HepG2 (cell line): Measurements from ENCODE around the gene FCMR.

ENCODE experiments used
- FOXM1 ChIP-seq: sonication (generic); formaldehyde crosslinking; IDR thresholded peaks from 2 replicates; pipeline ENCODE4 v1.5.0; 2020; ENCODE audit warnings: missing genetic modification reagents
- GATAD1 ChIP-seq: IDR thresholded peaks from 2 replicates; pipeline ENCODE4 v1.6.1; 2016; ENCODE audit warnings: missing genetic modification reagents, missing compliant biosample characterization
- NFE2L1 ChIP-seq: sonication (generic); formaldehyde crosslinking; IDR thresholded peaks from 2 replicates; pipeline ENCODE4 v1.4.0; 2020; ENCODE audit warnings: missing genetic modification reagents, mild to moderate bottlenecking, borderline replicate concordance
- POLR2A ChIP-seq, 2 experiments: IDR thresholded peaks; 2 replicates each; pipeline ENCODE4 v1.6.1; 2011; ENCODE audit warnings: low read depth in 2 of 2, low read length in 2 of 2, mild to moderate bottlenecking in 1 of 2, moderate library complexity in 1 of 2; ENCODE audit not compliant: insufficient read depth in 1 of 2
- SMYD3 ChIP-seq: sonication (generic); formaldehyde crosslinking; IDR thresholded peaks from 2 replicates; pipeline ENCODE4 v1.8.1; 2023; ENCODE audit warnings: mild to moderate bottlenecking, missing genetic modification reagents
- TF ChIP-seq, protein P1 (sequence below): sonication (generic); formaldehyde crosslinking; IDR thresholded peaks from 2 replicates; pipeline ENCODE4 v1.5.0; 2020; ENCODE audit warnings: mild to moderate bottlenecking, missing genetic modification reagents
- TF ChIP-seq, protein P2 (sequence below): sonication (generic); formaldehyde crosslinking; IDR thresholded peaks from 2 replicates; pipeline ENCODE4 v1.4.0; 2020; ENCODE audit warnings: mild to moderate bottlenecking, missing genetic modification reagents
- TF ChIP-seq, protein P3 (sequence below): sonication (generic); formaldehyde crosslinking; IDR thresholded peaks from 2 replicates; pipeline ENCODE4 v1.5.0; 2020; ENCODE audit warnings: missing genetic modification reagents
- TF ChIP-seq, protein P4 (sequence below): sonication (generic); formaldehyde crosslinking; IDR thresholded peaks from 2 replicates; pipeline ENCODE4 v1.5.0; 2020; ENCODE audit warnings: mild to moderate bottlenecking, missing genetic modification reagents, moderate library complexity

GRCh38 chr1:206882555-206882954, 39.2 kb downstream of the FCMR start:
- TF ChIP-seq FOXM1 (no peak), GATAD1 (CRISPR knock-in tag) (no peak), POLR2A (IDR thresholded peaks at IDR 0.05; ENCODE audit: insufficient read depth in 1 of 2, low read depth in 2 of 2, low read length in 2 of 2) (no peak), SMYD3 (no peak), NFE2L1 (no peak)
- TF ChIP-seq, protein P1, sequence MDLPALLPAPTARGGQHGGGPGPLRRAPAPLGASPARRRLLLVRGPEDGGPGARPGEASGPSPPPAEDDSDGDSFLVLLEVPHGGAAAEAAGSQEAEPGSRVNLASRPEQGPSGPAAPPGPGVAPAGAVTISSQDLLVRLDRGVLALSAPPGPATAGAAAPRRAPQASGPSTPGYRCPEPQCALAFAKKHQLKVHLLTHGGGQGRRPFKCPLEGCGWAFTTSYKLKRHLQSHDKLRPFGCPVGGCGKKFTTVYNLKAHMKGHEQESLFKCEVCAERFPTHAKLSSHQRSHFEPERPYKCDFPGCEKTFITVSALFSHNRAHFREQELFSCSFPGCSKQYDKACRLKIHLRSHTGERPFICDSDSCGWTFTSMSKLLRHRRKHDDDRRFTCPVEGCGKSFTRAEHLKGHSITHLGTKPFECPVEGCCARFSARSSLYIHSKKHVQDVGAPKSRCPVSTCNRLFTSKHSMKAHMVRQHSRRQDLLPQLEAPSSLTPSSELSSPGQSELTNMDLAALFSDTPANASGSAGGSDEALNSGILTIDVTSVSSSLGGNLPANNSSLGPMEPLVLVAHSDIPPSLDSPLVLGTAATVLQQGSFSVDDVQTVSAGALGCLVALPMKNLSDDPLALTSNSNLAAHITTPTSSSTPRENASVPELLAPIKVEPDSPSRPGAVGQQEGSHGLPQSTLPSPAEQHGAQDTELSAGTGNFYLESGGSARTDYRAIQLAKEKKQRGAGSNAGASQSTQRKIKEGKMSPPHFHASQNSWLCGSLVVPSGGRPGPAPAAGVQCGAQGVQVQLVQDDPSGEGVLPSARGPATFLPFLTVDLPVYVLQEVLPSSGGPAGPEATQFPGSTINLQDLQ (CRISPR knock-in tag): no peak
- TF ChIP-seq, protein P2, sequence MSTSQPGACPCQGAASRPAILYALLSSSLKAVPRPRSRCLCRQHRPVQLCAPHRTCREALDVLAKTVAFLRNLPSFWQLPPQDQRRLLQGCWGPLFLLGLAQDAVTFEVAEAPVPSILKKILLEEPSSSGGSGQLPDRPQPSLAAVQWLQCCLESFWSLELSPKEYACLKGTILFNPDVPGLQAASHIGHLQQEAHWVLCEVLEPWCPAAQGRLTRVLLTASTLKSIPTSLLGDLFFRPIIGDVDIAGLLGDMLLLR: no peak
- TF ChIP-seq, protein P3, sequence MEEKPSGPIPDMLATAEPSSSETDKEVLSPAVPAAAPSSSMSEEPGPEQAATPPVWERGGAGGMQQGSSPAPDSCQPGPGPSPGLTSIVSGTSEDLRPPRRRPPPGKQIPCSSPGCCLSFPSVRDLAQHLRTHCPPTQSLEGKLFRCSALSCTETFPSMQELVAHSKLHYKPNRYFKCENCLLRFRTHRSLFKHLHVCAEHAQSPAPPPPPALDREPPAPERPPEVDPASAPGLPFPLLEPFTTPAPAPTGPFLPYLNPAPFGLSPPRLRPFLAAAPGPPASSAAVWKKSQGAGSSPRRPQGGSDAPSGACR (CRISPR knock-in tag): no peak
- TF ChIP-seq, protein P4, sequence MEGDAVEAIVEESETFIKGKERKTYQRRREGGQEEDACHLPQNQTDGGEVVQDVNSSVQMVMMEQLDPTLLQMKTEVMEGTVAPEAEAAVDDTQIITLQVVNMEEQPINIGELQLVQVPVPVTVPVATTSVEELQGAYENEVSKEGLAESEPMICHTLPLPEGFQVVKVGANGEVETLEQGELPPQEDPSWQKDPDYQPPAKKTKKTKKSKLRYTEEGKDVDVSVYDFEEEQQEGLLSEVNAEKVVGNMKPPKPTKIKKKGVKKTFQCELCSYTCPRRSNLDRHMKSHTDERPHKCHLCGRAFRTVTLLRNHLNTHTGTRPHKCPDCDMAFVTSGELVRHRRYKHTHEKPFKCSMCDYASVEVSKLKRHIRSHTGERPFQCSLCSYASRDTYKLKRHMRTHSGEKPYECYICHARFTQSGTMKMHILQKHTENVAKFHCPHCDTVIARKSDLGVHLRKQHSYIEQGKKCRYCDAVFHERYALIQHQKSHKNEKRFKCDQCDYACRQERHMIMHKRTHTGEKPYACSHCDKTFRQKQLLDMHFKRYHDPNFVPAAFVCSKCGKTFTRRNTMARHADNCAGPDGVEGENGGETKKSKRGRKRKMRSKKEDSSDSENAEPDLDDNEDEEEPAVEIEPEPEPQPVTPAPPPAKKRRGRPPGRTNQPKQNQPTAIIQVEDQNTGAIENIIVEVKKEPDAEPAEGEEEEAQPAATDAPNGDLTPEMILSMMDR: no peak
